BJ (cell line): ENCODE data around the gene CHRM1. TPM values are rescaled to one million over a fixed set of nuclear protein-coding genes. Genes with fewer than 3 reads are reported as not detected.

Experiments used
- CTCF ChIA-PET: fragments of 350-600 bp; formaldehyde crosslinking; extraction: SDS; loops from one replicate; lab custom pipeline; 2021; ENCODE audit warnings: antibody characterized with exemption, inconsistent platforms; lab: Yijun Ruan, JAX
- POLR2A ChIA-PET: fragments of 300-600 bp; sonication (Branson Sonifier 250); formaldehyde crosslinking; extraction: SDS; loops from one replicate; lab custom pipeline; 2021; ENCODE audit warnings: antibody characterized with exemption; lab: Charles Lee
- DNase-seq: peaks from one replicate; pipeline ENCODE4 v3.0.0-alpha.2; 2011; ENCODE audit warnings: low read depth
- H3K27me3 ChIP-seq: 2 replicates; pipeline ENCODE4 v1.6.0; 2011; ENCODE audit warnings: low read length; ENCODE audit not compliant: control insufficient read depth, insufficient read depth
- H3K36me3 ChIP-seq: 2 replicates; pipeline ENCODE4 v1.5.1; 2011; ENCODE audit warnings: low read length; ENCODE audit not compliant: control insufficient read depth, insufficient read depth
- H3K4me3 ChIP-seq: 2 replicates; pipeline ENCODE4 v1.5.1; 2011; ENCODE audit warnings: low read depth, mild to moderate bottlenecking, control low read depth, low read length
- polyA plus RNA-seq: library from polyadenylated mRNA; depleted of rRNA; stranded (reverse); fragments of >200 nt; gene quantifications from 2 replicates; pipeline ENCODE4 v1.2.3, GENCODE V29; 2011
- TF ChIP-seq, protein P1 (sequence below): IDR thresholded peaks from 2 replicates; pipeline ENCODE4 v1.5.1; 2011; ENCODE audit warnings: low read depth, mild to moderate bottlenecking, control low read depth, inconsistent platforms, low read length, moderate library complexity; ENCODE audit not compliant: insufficient read depth

CHRM1 gene
- polyA plus RNA-seq, 1 experiment: not detected

DNA sequence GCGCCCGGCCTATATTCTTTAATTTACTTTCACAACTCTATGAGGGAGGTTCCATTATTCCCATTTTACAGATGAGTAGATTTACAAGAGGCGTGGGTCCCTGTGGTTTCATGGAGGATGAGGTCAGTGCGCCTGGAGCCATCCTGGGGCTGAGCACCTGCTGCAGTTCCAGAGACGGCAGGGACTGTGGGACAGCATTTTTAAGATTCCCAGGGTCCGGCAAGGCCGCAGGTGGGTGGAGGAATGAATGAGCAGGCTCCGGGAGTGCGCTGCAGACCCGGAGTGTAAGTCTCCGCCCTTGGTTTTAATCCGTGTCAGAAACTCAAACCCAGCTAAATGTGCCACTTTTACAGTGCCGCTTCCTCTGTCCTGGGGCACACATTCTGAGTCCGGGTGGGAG is 4.1 kb upstream of the CHRM1 start:
- H3K4me3 ChIP-seq: no peak overlapping the region
- TF ChIP-seq, protein P1, sequence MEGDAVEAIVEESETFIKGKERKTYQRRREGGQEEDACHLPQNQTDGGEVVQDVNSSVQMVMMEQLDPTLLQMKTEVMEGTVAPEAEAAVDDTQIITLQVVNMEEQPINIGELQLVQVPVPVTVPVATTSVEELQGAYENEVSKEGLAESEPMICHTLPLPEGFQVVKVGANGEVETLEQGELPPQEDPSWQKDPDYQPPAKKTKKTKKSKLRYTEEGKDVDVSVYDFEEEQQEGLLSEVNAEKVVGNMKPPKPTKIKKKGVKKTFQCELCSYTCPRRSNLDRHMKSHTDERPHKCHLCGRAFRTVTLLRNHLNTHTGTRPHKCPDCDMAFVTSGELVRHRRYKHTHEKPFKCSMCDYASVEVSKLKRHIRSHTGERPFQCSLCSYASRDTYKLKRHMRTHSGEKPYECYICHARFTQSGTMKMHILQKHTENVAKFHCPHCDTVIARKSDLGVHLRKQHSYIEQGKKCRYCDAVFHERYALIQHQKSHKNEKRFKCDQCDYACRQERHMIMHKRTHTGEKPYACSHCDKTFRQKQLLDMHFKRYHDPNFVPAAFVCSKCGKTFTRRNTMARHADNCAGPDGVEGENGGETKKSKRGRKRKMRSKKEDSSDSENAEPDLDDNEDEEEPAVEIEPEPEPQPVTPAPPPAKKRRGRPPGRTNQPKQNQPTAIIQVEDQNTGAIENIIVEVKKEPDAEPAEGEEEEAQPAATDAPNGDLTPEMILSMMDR: no peak
- ChIA-PET POLR2A (no interaction called here), CTCF (interaction anchor here (1.4 to 2.5 kb wide), 2 partner anchors 19 to 98 kb away, joined by 3 to 9 read pairs; no protein-coding TSS in a partner anchor)
- H3K27me3 ChIP-seq: peaks cover 18% of the 10 kb centered on the region
- DNase-seq: no peak
- no peaks in the 10 kb centered on the region for H3K36me3 ChIP-seq

DNA sequence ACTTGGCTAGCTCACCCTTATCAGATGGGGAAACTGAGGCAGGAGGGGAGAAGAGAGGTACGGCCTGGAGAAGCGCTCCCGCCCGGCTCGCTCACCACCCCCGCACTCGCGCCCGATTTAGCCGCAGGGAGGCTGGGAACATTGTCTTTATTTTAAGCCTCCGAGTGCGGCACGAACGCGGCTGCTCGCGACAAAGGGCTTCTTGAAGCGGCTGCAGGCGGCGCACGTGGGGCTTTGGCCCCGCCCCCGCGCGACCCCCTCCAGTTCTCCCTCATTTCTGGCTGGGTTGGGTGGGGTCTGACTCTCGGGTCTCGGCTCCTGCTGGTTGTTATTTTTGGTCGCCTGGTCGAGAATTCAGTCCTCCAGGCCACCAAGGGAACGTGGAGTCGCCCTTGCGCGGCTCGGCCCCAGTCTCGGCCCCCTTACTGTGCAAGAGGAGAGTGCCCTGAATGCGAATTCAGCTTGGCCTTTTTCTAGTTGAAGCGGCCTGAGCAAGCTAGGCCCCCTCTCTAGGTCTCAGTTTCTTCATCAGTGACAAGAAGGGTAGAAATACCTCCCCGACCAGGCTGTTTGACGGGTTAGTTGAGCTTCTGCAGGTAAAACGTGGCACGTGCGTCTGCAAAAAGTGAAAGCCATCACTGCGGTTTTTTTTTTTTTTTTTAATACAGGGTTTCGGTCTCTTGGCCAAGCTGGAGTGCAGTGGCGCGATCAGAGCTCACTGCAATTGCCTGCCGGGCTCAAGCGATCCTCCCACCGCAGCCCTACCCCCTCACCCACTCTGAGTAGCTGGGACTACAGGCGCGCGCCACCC is 2.6 kb upstream of the CHRM1 start:
- Histone ChIP-seq H3K27me3 (peaks cover 19% of the 10 kb centered on the region), H3K36me3 (no peaks in the 10 kb centered on the region), H3K4me3 (no peak overlapping the region)
- ChIA-PET POLR2A (no interaction called here), CTCF (interaction anchor here (0.9 to 7.1 kb wide), 3 partner anchors 14 to 100 kb away, joined by 3 to 40 read pairs (median 5); no protein-coding TSS in a partner anchor)
- TF ChIP-seq, protein P1: no peak
- DNase-seq: no peak

DNA sequence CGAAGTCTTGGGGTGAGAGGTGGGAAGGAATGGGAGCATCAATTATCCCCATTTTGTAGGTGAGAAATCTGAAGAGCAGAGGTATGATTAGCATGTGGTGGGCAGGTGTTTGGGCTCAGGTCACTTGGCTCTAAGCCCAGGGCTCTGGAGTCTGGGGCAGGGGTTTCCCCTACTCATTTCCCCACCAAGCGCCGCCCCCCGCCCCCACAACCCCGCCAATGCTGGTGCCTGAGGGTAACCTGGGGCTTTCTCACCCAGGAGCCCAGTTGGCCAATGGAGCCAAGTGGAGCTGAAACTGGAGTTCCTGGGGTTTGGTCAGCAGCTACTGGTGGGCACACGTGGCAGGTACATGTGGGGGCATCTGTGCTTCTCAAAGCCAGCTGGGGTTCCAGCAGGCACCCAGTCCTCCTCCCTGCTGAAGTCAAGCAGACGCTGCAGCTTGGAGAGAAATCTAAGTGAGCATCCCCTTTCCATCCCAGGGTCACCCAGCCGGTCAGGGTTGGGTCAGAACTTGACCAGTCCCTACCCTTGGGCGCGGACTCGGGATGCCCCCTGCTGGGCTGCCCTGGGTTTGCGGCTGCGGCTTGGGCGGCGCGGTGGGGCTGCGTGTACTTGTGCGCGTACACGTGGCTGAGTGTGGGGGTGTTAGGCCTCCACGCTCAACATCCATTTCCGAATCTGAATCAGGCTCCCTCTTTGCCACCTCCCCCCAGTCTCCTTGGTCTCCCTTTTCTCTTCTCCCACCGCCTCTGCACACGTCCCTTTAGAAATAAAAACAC is 1.7 kb upstream of the CHRM1 start:
- TF ChIP-seq, protein P1: peak; percentile 37; the same call in 1 of the 2 replicates
- Histone ChIP-seq H3K4me3 (no peak overlapping the region), H3K27me3 (peaks cover 19% of the 10 kb centered on the region), H3K36me3 (no peaks in the 10 kb centered on the region)
- POLR2A ChIA-PET: no interaction called here
- CTCF ChIA-PET: interaction anchor here (1.6 to 7.1 kb wide), 2 partner anchors 17 to 100 kb away, joined by 7 to 40 read pairs; no protein-coding TSS in a partner anchor
- DNase-seq: no peak

DNA sequence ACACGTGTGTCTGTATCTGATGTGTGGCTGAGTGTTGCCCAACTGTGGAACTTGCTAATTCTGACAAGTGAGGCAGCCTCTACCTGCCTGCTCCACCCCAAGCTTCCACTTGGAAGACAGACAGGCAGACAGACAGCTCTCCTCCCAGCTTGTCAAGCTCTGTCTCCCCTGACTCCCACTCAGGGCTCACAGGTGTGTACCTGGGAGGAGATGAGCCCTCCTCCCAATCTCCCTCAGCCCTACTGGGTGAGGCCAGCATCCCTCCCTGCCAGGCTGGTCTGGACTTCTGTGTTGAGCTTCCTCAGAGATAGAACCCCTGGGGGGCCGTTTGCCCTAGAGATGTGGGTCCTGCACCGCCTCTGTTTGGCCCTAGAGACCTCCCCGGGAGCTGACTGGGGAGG is 1.0 kb upstream of the CHRM1 start:
- no peak for DNase-seq
- Histone ChIP-seq H3K36me3 (no peaks in the 10 kb centered on the region), H3K27me3 (peaks cover 21% of the 10 kb centered on the region), H3K4me3 (no peak overlapping the region)
- ChIA-PET CTCF (interaction anchor here (1.6 to 7.1 kb wide), 2 partner anchors 16 to 101 kb away, joined by 7 to 40 read pairs; no protein-coding TSS in a partner anchor), POLR2A (no interaction called here)
- TF ChIP-seq, protein P1: no peak

DNA sequence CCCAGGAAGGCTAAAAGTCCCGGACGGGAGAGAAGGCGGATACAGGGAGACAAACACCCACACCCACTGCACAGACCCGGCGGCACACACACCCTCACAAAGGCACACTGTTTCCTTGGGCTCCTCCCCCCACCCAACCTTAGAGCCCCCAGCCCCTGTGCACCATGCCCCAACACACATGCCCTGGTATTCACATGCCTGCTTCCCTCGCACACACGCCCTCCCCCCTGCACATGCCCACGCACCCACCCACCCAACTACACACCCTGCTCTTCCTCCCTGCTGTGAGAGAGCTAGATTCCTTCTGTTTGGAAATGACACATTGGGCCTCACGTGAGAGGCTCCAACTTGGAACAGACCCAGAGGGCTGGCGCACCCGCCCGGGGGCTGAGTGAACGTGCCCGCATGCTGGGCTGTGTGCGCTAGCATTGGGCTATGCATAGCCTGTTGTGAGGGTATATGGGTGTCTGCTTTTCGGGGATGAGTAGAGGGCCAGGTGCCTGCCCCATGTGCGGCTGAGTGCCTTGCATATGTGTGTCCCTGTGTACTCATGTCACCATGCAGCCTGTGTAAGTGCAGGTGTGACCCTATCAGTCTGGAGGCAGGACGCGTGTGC is 518 bp upstream of the CHRM1 start:
- H3K4me3 ChIP-seq: no peak overlapping the region
- TF ChIP-seq, protein P1: no peak
- peaks cover 21% of the 10 kb centered on the region for H3K27me3 ChIP-seq
- no peaks in the 10 kb centered on the region for H3K36me3 ChIP-seq
- ChIA-PET POLR2A (interaction anchor here (0.6 kb wide), 1 partner anchor 1981 kb away, joined by 3 read pairs; no protein-coding TSS in a partner anchor), CTCF (interaction anchor here (1.6 to 7.1 kb wide), 2 partner anchors 16 to 101 kb away, joined by 7 to 40 read pairs; no protein-coding TSS in a partner anchor)
- no peak for DNase-seq
